CD4-positive, alpha-beta T cell (primary cell): ENCODE results near the gene RXFP3. TPM values are rescaled to one million over a fixed set of nuclear protein-coding genes. Genes with fewer than 3 reads are reported as not detected.

Experiments used
- ATAC-seq: fragments of 200-7000 bp; cut with Tn5 transposase; one replicate; pipeline ENCODE4 v1.10.0; 2022; ENCODE audit warnings: mild to moderate bottlenecking; ENCODE audit not compliant: poor library complexity
- CTCF ChIA-PET: fragments of 350-600 bp; sonication (Branson Sonifier 250); formaldehyde crosslinking; loops from one replicate; lab custom pipeline; 2021; ENCODE audit warnings: antibody characterized with exemption, inconsistent platforms; lab: Charles Lee
- POLR2A ChIA-PET: fragments of 350-600 bp; sonication (Branson Sonifier 250); formaldehyde crosslinking; loops from one replicate; lab custom pipeline; 2021; ENCODE audit warnings: antibody characterized with exemption, inconsistent platforms; lab: Charles Lee
- DNase-seq, 14 experiments: peaks; one replicate each; pipeline ENCODE4 v3.0.0-alpha.2; 2013 to 2020; ENCODE audit warnings: mixed read lengths in 2 of 14
- H3K27ac ChIP-seq, 2 donors: one replicate each; pipeline versions ENCODE4 v1.5.1 to v1.7.0; 2013; ENCODE audit warnings: low read length in 2 of 2, low read depth in 1 of 2, mild to moderate bottlenecking in 1 of 2
- H3K27me3 ChIP-seq, 2 experiments: 1 replicate in 1 of 2; 2 replicates in 1 of 2; pipeline versions ENCODE4 v1.6.1 to v1.7.0; 2013; ENCODE audit warnings: low read length in 2 of 2, control low read depth in 1 of 2, mild to moderate bottlenecking in 1 of 2, moderate library complexity in 1 of 2; ENCODE audit not compliant: insufficient read depth in 2 of 2, control insufficient read depth in 1 of 2
- H3K36me3 ChIP-seq: one replicate; pipeline ENCODE4 v1.6.1; 2013; ENCODE audit warnings: low read length, control low read depth; ENCODE audit not compliant: insufficient read depth
- H3K4me1 ChIP-seq: one replicate; pipeline ENCODE4 v1.6.1; 2013; ENCODE audit warnings: low read length, control low read depth; ENCODE audit not compliant: insufficient read depth
- H3K4me3 ChIP-seq: one replicate; pipeline ENCODE4 v1.5.1; 2013; ENCODE audit warnings: mild to moderate bottlenecking, low read length, moderate library complexity
- H3K9me3 ChIP-seq, 2 experiments: 1 replicate in 1 of 2; 2 replicates in 1 of 2; pipeline versions ENCODE4 v1.6.1 to v1.7.0; 2013; ENCODE audit warnings: low read length in 2 of 2, mild to moderate bottlenecking in 2 of 2, control low read depth in 1 of 2, moderate library complexity in 1 of 2; ENCODE audit not compliant: control insufficient read depth in 1 of 2, insufficient read depth in 1 of 2
- H3K27ac Mint-ChIP-seq: one replicate; pipeline ENCODE4 v1.8.0; 2020; ENCODE audit warnings: mixed read lengths
- H3K27me3 Mint-ChIP-seq: one replicate; pipeline ENCODE4 v1.8.0; 2021; ENCODE audit warnings: mixed read lengths
- H3K36me3 Mint-ChIP-seq: one replicate; pipeline ENCODE4 v1.8.0; 2021; ENCODE audit warnings: low read depth, mixed read lengths
- H3K4me1 Mint-ChIP-seq: one replicate; pipeline ENCODE4 v1.8.0; 2021; ENCODE audit warnings: low read depth, mixed read lengths
- H3K4me3 Mint-ChIP-seq: one replicate; pipeline ENCODE4 v1.8.0; 2020; ENCODE audit warnings: mild to moderate bottlenecking, mixed read lengths
- H3K9me3 Mint-ChIP-seq: one replicate; pipeline ENCODE4 v1.8.0; 2020; ENCODE audit warnings: mixed read lengths
- CTCF ChIP-seq: fragments of 200-600 bp; IDR thresholded peaks from one replicate; pipeline ENCODE4 v1.8.0; 2022; ENCODE audit warnings: antibody characterized with exemption, mild to moderate bottlenecking
- intact Hi-C, 2 experiments: fragments of 100-400 bp; cut with DNase I in 1 of 2; cut with micrococcal nuclease in 1 of 2; formaldehyde crosslinking; loops; one replicate each; pipeline versions ENCODE4 v1.15.1 to v1.9.0; 2023 to 2025; cut with DNase I, micrococcal nuclease
- total RNA-seq, 174 experiments: library from RNA in 2 of 174; stranded (reverse) in 2 of 174; gene quantifications; one replicate each; pipeline ENCODE4 v1.2.3 and lab custom pipeline; 2021 to 2026

The RXFP3 gene
- total RNA-seq, 2 experiments from 2014 or later = not detected

GRCh38 chr5:33937017-33937706, 976 bp downstream of the RXFP3 start:
- ATAC-seq (no peak), DNase-seq (no peak)
- H3K27me3 ChIP-seq = peaks cover 40 to 63% of the 10 kb centered on the region in 2 experiments
- no peaks in the 10 kb centered on the region for H3K4me1 Mint-ChIP-seq
- H3K27ac Mint-ChIP-seq = no peak overlapping the region
- POLR2A ChIA-PET = no interaction called here
- peaks cover 7% of the 10 kb centered on the region for H3K4me1 ChIP-seq
- no peak overlapping the region for H3K4me3 Mint-ChIP-seq
- H3K4me3 ChIP-seq = no peak overlapping the region
- no peak overlapping the region for H3K27ac ChIP-seq
- H3K27me3 Mint-ChIP-seq = peaks cover 78% of the 10 kb centered on the region
- no peaks in the 10 kb centered on the region for H3K36me3 ChIP-seq
- H3K9me3 Mint-ChIP-seq = no peaks in the 10 kb centered on the region
- TF ChIP-seq CTCF = no peak
- H3K36me3 Mint-ChIP-seq = no peaks in the 10 kb centered on the region
- CTCF ChIA-PET = no interaction called here
- intact Hi-C loops = loop anchor here in 1 of 2 experiments (10.0 kb wide), 1 partner anchor 352 kb away; no protein-coding TSS in a partner anchor
- peaks cover 0 to 26% of the 10 kb centered on the region in 2 experiments for H3K9me3 ChIP-seq

- intact Hi-C loops = loop anchor here in 1 of 2 experiments (10.0 kb wide), 1 partner anchor 353 kb away; no protein-coding TSS in a partner anchor
- Mint-ChIP-seq H3K4me1 (no peaks in the 10 kb centered on the region), H3K27ac (no peak overlapping the region), H3K9me3 (no peaks in the 10 kb centered on the region), H3K36me3 (no peaks in the 10 kb centered on the region), H3K27me3 (peaks cover 84% of the 10 kb centered on the region), H3K4me3 (no peak overlapping the region)
- peaks cover 40 to 64% of the 10 kb centered on the region in 2 experiments for H3K27me3 ChIP-seq
- peaks cover 0 to 26% of the 10 kb centered on the region in 2 experiments for H3K9me3 ChIP-seq
- no peak for TF ChIP-seq CTCF
- no peak overlapping the region for H3K4me3 ChIP-seq
- ChIA-PET CTCF (no interaction called here), POLR2A (no interaction called here)
- H3K27ac ChIP-seq = no peak overlapping the region
- peaks cover 7% of the 10 kb centered on the region for H3K4me1 ChIP-seq
- no peak for ATAC-seq
- DNase-seq = no peak
- no peaks in the 10 kb centered on the region for H3K36me3 ChIP-seq
Observed at GRCh38 chr5:33937707-33938506, 1.7 kb downstream of the RXFP3 start.

- H3K27ac Mint-ChIP-seq = no peak overlapping the region
- Histone ChIP-seq H3K36me3 (no peaks in the 10 kb centered on the region), H3K4me3 (no peak overlapping the region), H3K4me1 (peaks cover 7% of the 10 kb centered on the region), H3K27me3 (peaks cover 43 to 64% of the 10 kb centered on the region in 2 experiments), H3K9me3 (peaks cover 0 to 26% of the 10 kb centered on the region in 2 experiments), H3K27ac (no peak overlapping the region)
- ChIA-PET CTCF (no interaction called here), POLR2A (no interaction called here)
- ATAC-seq (no peak), DNase-seq (no peak)
- H3K36me3 Mint-ChIP-seq = no peaks in the 10 kb centered on the region
- no peaks in the 10 kb centered on the region for H3K9me3 Mint-ChIP-seq
- intact Hi-C loops = loop anchor here in 1 of 2 experiments (10.0 kb wide), 1 partner anchor 354 kb away; no protein-coding TSS in a partner anchor
- H3K4me3 Mint-ChIP-seq = no peak overlapping the region
- TF ChIP-seq CTCF = no peak
- H3K27me3 Mint-ChIP-seq = peaks cover 84% of the 10 kb centered on the region
- H3K4me1 Mint-ChIP-seq = no peaks in the 10 kb centered on the region
Observed at GRCh38 chr5:33938507-33938796, 2.3 kb downstream of the RXFP3 start.
